Measurements from ENCODE around the gene ZSWIM4. TPM values are rescaled to one million over a fixed set of nuclear protein-coding genes. Genes with fewer than 3 reads are reported as not detected.

Gene ZSWIM4
- total and polyA plus RNA-seq, 2 of the 4 experiments (the other 2 are of a cell fraction): 2.2 to 6.2 TPM

GRCh38 chr19:13756210-13756609 is 39.0 kb upstream of the ZSWIM4 start:
- no peak overlapping the region for H3K9ac ChIP-seq (ENCODE audit: low read depth, low read length)
- H3K4me3 ChIP-seq (ENCODE audit: insufficient read depth, low read depth, low read length): no peak overlapping the region
- no peak overlapping the region for H2BK15ac ChIP-seq (ENCODE audit: low read depth, low read length)
- BruUV-seq (replicated peaks): no TSS peak
- no peak overlapping the region for H3K23ac ChIP-seq (ENCODE audit: low read depth, low read length)
- ATAC-seq (ENCODE audit: low read depth) (no peak), DNase-seq (no peak)
- no peak overlapping the region for H2AK9ac ChIP-seq (replicated peaks; ENCODE audit: low read depth, low read length, poor library complexity)
- no peak overlapping the region for H4K5ac ChIP-seq (ENCODE audit: low read depth, low read length)
- H2BK120ac ChIP-seq (ENCODE audit: low read depth, low read length): no peak overlapping the region
- H4K91ac ChIP-seq (ENCODE audit: insufficient read depth, low read depth, low read length): no peak overlapping the region
- no peak overlapping the region for H3K14ac ChIP-seq (replicated peaks; ENCODE audit: low read depth, low read length)
- 95% methylated on average over 4 of the region's 9 CpGs; no CpG with 5 or more reads in 1 of the 2 experiments for WGBS, 2 experiments (ENCODE audit: extremely low coverage in 2 of 2, insufficient read length in 1 of 2)
- intact Hi-C loops (cut with micrococcal nuclease): no loop called here
- H3K9me1 ChIP-seq (ENCODE audit: insufficient read depth, low read length): no peaks in the 10 kb centered on the region
- no peak overlapping the region for H2AK5ac ChIP-seq (ENCODE audit: low read depth, low read length)
- H3K4me2 ChIP-seq (ENCODE audit: low read depth, low read length): no peak overlapping the region
- dilution Hi-C loops (cut with HindIII; ENCODE audit: low sequenced_read_pairs, unreplicated experiment): no loop called here
- in situ Hi-C loops (cut with MboI; ENCODE audit: low sequenced_read_pairs): loop anchor here (25.0 kb wide), 1 partner anchor 331 kb away; the partner anchor contains the start of genes C19orf67 and SAMD1
- no peaks in the 10 kb centered on the region for H3K27me3 ChIP-seq (ENCODE audit: control insufficient read depth, insufficient read depth, low read length)
- no peaks in the 10 kb centered on the region for H3K9me3 ChIP-seq (ENCODE audit: control insufficient read depth, insufficient read depth, low read length)
- no peaks in the 10 kb centered on the region; the same call in 1 of the 2 replicates for H4K20me1 ChIP-seq (ENCODE audit: insufficient read depth, low read length)
- no peak overlapping the region for H3K4ac ChIP-seq (ENCODE audit: low read depth, low read length)
- no peak overlapping the region for H3K18ac ChIP-seq (ENCODE audit: low read depth, low read length)
- peaks cover 7 to 29% of the 10 kb centered on the region in 2 experiments for H3K79me1 ChIP-seq (ENCODE audit: low read depth in 1 of 2, low read length in 2 of 2)
- CTCF ChIA-PET: no interaction called here
- no peak overlapping the region for H2BK5ac ChIP-seq (ENCODE audit: low read depth, low read length, poor library complexity, severe bottlenecking)
- no peak overlapping the region for H3K56ac ChIP-seq (ENCODE audit: extremely low read depth, insufficient read depth, low read length)
- no peaks in the 10 kb centered on the region for H3K4me1 ChIP-seq (ENCODE audit: control insufficient read depth, insufficient read depth, low read length)
- H3K36me3 ChIP-seq (ENCODE audit: control insufficient read depth, insufficient read depth, low read length): peaks cover 73% of the 10 kb centered on the region
- TF ChIP-seq CEBPB (IDR thresholded peaks at IDR 0.05; ENCODE audit: low read depth, low read length) (no peak), RFX5 (IDR thresholded peaks at IDR 0.05; ENCODE audit: low read depth, low read length) (no peak), SMC3 (IDR thresholded peaks at IDR 0.05; ENCODE audit: low read depth, low read length) (no peak), MXI1 (IDR thresholded peaks at IDR 0.05; ENCODE audit: borderline replicate concordance, low read depth, low read length) (no peak), USF2 (IDR thresholded peaks at IDR 0.05; ENCODE audit: low read depth, low read length) (no peak), NFE2L2 (IDR thresholded peaks at IDR 0.05; ENCODE audit: low read depth, low read length) (no peak), CHD1 (IDR thresholded peaks at IDR 0.05; ENCODE audit: low read depth, low read length) (no peak), MAZ (IDR thresholded peaks at IDR 0.05; ENCODE audit: borderline replicate concordance, low read depth, low read length) (no peak), BHLHE40 (IDR thresholded peaks at IDR 0.05; ENCODE audit: low read depth, low read length) (no peak), RAD21 (IDR thresholded peaks at IDR 0.05; ENCODE audit: low read length) (no peak), RCOR1 (IDR thresholded peaks at IDR 0.05; ENCODE audit: insufficient replicate concordance, low read length) (no peak), FOS (IDR thresholded peaks at IDR 0.05; ENCODE audit: low read depth, low read length) (no peak), MAFK (IDR thresholded peaks at IDR 0.05; ENCODE audit: low read depth, low read length) (no peak), POLR2A (IDR thresholded peaks at IDR 0.05; ENCODE audit: low read depth, low read length) (no peak)
- TF ChIP-seq, protein P1, sequence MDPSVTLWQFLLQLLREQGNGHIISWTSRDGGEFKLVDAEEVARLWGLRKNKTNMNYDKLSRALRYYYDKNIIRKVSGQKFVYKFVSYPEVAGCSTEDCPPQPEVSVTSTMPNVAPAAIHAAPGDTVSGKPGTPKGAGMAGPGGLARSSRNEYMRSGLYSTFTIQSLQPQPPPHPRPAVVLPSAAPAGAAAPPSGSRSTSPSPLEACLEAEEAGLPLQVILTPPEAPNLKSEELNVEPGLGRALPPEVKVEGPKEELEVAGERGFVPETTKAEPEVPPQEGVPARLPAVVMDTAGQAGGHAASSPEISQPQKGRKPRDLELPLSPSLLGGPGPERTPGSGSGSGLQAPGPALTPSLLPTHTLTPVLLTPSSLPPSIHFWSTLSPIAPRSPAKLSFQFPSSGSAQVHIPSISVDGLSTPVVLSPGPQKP (IDR thresholded peaks at IDR 0.05; ENCODE audit: borderline replicate concordance, low read depth, low read length): no peak
- TF ChIP-seq, protein P2, sequence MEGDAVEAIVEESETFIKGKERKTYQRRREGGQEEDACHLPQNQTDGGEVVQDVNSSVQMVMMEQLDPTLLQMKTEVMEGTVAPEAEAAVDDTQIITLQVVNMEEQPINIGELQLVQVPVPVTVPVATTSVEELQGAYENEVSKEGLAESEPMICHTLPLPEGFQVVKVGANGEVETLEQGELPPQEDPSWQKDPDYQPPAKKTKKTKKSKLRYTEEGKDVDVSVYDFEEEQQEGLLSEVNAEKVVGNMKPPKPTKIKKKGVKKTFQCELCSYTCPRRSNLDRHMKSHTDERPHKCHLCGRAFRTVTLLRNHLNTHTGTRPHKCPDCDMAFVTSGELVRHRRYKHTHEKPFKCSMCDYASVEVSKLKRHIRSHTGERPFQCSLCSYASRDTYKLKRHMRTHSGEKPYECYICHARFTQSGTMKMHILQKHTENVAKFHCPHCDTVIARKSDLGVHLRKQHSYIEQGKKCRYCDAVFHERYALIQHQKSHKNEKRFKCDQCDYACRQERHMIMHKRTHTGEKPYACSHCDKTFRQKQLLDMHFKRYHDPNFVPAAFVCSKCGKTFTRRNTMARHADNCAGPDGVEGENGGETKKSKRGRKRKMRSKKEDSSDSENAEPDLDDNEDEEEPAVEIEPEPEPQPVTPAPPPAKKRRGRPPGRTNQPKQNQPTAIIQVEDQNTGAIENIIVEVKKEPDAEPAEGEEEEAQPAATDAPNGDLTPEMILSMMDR (conservative IDR thresholded peaks at IDR 0.05; ENCODE audit: low read depth, low read length): no peak
- POLR2A ChIA-PET (ENCODE audit: unreplicated experiment): interaction anchor here (0.7 kb wide), 1 partner anchor 204 kb away, joined by 5 read pairs; no protein-coding TSS in a partner anchor
- H2BK20ac ChIP-seq (ENCODE audit: low read depth, low read length): no peak overlapping the region
- H2AFZ ChIP-seq (replicated peaks; ENCODE audit: low read length, poor library complexity): peak overlapping the region; percentile 11
- no peak overlapping the region for H4K8ac ChIP-seq (ENCODE audit: low read depth in 2 of 2, low read length in 2 of 2)
- no peak overlapping the region for H3K27ac ChIP-seq (ENCODE audit: insufficient read depth, low read length)
